ENCODE measurements around the gene WNT1. TPM values are rescaled to one million over a fixed set of nuclear protein-coding genes. Genes with fewer than 3 reads are reported as not detected.

Gene WNT1
- total and polyA plus RNA-seq, 8 donors = not detected

- no peak overlapping the region for H3K4me3 ChIP-seq
- H3K36me3 ChIP-seq = no peaks in the 10 kb centered on the region
- no peaks in the 10 kb centered on the region for H3K9me3 ChIP-seq
- no peak for DNase-seq
- TF ChIP-seq POLR2A (IDR thresholded peaks at IDR 0.05) (no peak), EP300 (IDR thresholded peaks at IDR 0.05) (no peak), CTCF (IDR thresholded peaks at IDR 0.05) (no peak), POLR2AphosphoS5 (IDR thresholded peaks at IDR 0.05) (no peak)
- no peak overlapping the region for H3K27ac ChIP-seq
- peaks cover 0 to 23% (median 0%) of the 10 kb centered on the region in 3 donors for H3K27me3 ChIP-seq
- peaks cover 0 to 9% (median 7%) of the 10 kb centered on the region in 4 donors for H3K4me1 ChIP-seq
- intact Hi-C loops (cut with DNase I; ENCODE audit: low total_unique reads) = no loop called here
These were observed 16.3 kb upstream of the WNT1 start for GRCh38 chr12:48961801-48962200.

- Histone ChIP-seq H3K36me3 (no peaks in the 10 kb centered on the region), H3K4me3 (no peak overlapping the region), H3K27me3 (peaks cover 3 to 50% (median 13%) of the 10 kb centered on the region in 3 donors), H3K4me1 (peaks cover 9 to 15% (median 10%) of the 10 kb centered on the region in 4 donors), H3K9me3 (no peaks in the 10 kb centered on the region), H3K27ac (no peak overlapping the region)
- DNase-seq = no peak
- intact Hi-C loops (cut with DNase I; ENCODE audit: low total_unique reads) = no loop called here
- TF ChIP-seq EP300 (IDR thresholded peaks at IDR 0.05) (no peak), CTCF (IDR thresholded peaks at IDR 0.05) (no peak), POLR2AphosphoS5 (IDR thresholded peaks at IDR 0.05) (no peak), POLR2A (IDR thresholded peaks at IDR 0.05) (no peak)
These were observed 12.8 kb upstream of the WNT1 start for GRCh38 chr12:48965298-48965838.

GRCh38 chr12:48966177-48966895 lies 11.8 kb upstream of the WNT1 start:
- Histone ChIP-seq H3K4me3 (no peak overlapping the region), H3K36me3 (no peaks in the 10 kb centered on the region), H3K4me1 (peaks cover 17 to 24% (median 19%) of the 10 kb centered on the region in 4 donors), H3K27me3 (peaks cover 8 to 60% (median 23%) of the 10 kb centered on the region in 3 donors), H3K9me3 (no peaks in the 10 kb centered on the region), H3K27ac (no peak overlapping the region)
- intact Hi-C loops (cut with DNase I; ENCODE audit: low total_unique reads) = no loop called here
- DNase-seq = no peak
- TF ChIP-seq EP300 (IDR thresholded peaks at IDR 0.05) = no peak
- no peak for TF ChIP-seq CTCF (IDR thresholded peaks at IDR 0.05)
- TF ChIP-seq POLR2AphosphoS5 (IDR thresholded peaks at IDR 0.05) = no peak
- no peak for TF ChIP-seq POLR2A (IDR thresholded peaks at IDR 0.05)
- WGBS, 5 donors = 54 to 68% (median 59%) methylated on average over 16 to 20 of the region's 20 CpGs

- H3K27me3 ChIP-seq = peaks cover 21 to 76% (median 39%) of the 10 kb centered on the region in 3 donors
- intact Hi-C loops (cut with DNase I; ENCODE audit: low total_unique reads) = no loop called here
These were observed 10.1 kb upstream of the WNT1 start for GRCh38 chr12:48967991-48968390.

More at GRCh38 chr12:48967991-48968390, 10.1 kb upstream of the WNT1 start:
- TF ChIP-seq POLR2A (IDR thresholded peaks at IDR 0.05) (no peak), CTCF (IDR thresholded peaks at IDR 0.05) (no peak), EP300 (IDR thresholded peaks at IDR 0.05) (no peak), POLR2AphosphoS5 (IDR thresholded peaks at IDR 0.05) (no peak)
- peaks cover 25 to 37% (median 31%) of the 10 kb centered on the region in 4 donors for H3K4me1 ChIP-seq
- no peak overlapping the region for H3K27ac ChIP-seq
- no peak for DNase-seq
- 77 to 85% (median 80%) methylated on average over 7 of the region's 7 CpGs for WGBS, 5 donors
- no peak overlapping the region for H3K4me3 ChIP-seq
- H3K9me3 ChIP-seq = no peaks in the 10 kb centered on the region
- H3K36me3 ChIP-seq = no peaks in the 10 kb centered on the region
